ENCODE measurements around the gene RNF114.

DNA sequence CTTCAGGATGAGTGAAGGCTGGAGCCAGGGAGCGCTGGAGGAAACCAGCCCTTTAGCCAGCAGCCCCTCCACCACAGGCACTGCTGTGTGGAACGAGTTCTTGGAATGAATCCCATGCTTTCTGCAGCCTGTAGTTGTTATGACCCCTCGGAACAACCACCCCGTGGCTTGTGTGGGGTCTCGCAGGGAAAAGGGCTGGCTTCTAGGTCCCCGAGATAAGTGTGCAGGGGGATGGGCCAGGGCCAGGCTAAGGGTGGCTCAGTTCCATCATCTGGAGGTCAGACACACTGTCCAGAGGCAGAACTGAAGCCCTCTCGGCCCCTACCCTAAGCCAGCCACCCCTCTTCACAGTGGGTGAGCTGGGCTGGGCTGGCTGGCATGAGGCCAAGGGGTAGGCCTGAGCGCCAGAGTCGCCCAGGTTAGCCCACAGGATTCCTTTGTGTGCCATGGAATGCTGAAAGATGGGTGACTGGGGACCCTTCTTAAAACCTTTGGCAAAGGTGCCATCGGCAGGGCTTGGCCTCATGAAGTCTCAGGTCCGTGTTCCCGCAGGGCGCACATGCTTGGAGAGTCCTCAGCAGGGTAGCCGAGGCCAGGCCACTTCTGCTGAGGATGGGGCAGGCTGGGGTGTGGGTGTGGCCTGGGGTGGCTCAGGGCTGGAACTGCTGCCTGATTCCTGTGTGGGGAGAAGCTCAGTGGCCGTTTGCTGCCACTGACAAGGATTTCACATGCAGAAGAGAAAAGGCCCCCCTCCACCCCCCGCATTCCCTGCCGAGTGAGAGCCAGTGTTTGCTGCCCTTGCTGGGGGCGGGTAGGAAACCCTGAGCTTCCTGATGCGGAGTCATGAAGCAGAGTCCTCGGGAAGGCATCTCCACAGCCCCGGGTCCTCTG lies 45.5 kb upstream of the RNF114 start:
- TF ChIP-seq CTCF (conservative IDR thresholded peaks at IDR 0.05 in 1 of 2, IDR thresholded peaks at IDR 0.05 in 1 of 2; ENCODE audit: low read depth in 1 of 2, low read length in 2 of 2) (no peak), EZH2 (IDR thresholded peaks at IDR 0.05; ENCODE audit: low read length, missing control alignments) (no peak)
